ENCODE measurements around the gene VPS33A.

DNA sequence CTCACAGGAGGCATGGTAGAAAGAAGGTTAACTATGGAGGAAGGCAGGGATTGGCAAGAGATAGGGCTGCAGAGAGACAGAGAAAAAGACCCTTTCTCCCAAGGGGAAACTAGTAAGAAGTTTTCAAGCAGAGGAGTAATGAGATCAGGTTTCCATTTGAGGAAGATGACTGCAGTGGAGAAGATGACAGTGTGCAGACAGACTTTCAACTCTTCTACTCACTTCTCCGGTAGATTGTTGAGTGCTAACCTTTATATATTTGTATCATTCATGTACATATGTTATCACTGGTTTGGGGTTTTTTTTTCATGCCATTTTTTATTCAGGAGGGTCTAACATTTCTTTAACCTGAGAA lies 68.7 kb downstream of the VPS33A start:
- TF ChIP-seq POLR2A (IDR thresholded peaks at IDR 0.05; ENCODE audit: control extremely low read depth in 1 of 2, low read depth in 2 of 2, low read length in 2 of 2) (no peak), YY1 (IDR thresholded peaks at IDR 0.05; ENCODE audit: low read depth, low read length) (no peak), JUN (IDR thresholded peaks at IDR 0.05; ENCODE audit: low read depth, low read length) (no peak), TAF1 (IDR thresholded peaks at IDR 0.05; ENCODE audit: low read depth, low read length) (no peak), TAF7 (optimal IDR thresholded peaks at IDR 0.05; ENCODE audit: borderline replicate concordance, low read depth, low read length) (no peak), SRF (IDR thresholded peaks at IDR 0.05; ENCODE audit: low read depth, low read length) (no peak), CHD2 (IDR thresholded peaks at IDR 0.05; ENCODE audit: low read length) (no peak), TEAD4 (IDR thresholded peaks at IDR 0.05; ENCODE audit: low read depth, low read length) (no peak), NRF1 (IDR thresholded peaks at IDR 0.05; ENCODE audit: low read depth, low read length) (no peak), JUND (IDR thresholded peaks at IDR 0.05; ENCODE audit: low read length) (no peak), EZH2 (IDR thresholded peaks at IDR 0.05; ENCODE audit: low read depth, low read length, severe bottlenecking) (no peak)
- TF ChIP-seq, protein P1, sequence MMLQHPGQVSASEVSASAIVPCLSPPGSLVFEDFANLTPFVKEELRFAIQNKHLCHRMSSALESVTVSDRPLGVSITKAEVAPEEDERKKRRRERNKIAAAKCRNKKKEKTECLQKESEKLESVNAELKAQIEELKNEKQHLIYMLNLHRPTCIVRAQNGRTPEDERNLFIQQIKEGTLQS (IDR thresholded peaks at IDR 0.05; ENCODE audit: insufficient read depth, low read depth, low read length), result no peak
- TF ChIP-seq, protein P2, sequence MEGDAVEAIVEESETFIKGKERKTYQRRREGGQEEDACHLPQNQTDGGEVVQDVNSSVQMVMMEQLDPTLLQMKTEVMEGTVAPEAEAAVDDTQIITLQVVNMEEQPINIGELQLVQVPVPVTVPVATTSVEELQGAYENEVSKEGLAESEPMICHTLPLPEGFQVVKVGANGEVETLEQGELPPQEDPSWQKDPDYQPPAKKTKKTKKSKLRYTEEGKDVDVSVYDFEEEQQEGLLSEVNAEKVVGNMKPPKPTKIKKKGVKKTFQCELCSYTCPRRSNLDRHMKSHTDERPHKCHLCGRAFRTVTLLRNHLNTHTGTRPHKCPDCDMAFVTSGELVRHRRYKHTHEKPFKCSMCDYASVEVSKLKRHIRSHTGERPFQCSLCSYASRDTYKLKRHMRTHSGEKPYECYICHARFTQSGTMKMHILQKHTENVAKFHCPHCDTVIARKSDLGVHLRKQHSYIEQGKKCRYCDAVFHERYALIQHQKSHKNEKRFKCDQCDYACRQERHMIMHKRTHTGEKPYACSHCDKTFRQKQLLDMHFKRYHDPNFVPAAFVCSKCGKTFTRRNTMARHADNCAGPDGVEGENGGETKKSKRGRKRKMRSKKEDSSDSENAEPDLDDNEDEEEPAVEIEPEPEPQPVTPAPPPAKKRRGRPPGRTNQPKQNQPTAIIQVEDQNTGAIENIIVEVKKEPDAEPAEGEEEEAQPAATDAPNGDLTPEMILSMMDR (IDR thresholded peaks at IDR 0.05; ENCODE audit: control extremely low read depth in 1 of 3, insufficient read depth in 1 of 3, low read depth in 1 of 3, low read length in 3 of 3), result no peak
- TF ChIP-seq, protein P3, sequence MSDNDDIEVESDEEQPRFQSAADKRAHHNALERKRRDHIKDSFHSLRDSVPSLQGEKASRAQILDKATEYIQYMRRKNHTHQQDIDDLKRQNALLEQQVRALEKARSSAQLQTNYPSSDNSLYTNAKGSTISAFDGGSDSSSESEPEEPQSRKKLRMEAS (IDR thresholded peaks at IDR 0.05), result no peak
